Neural progenitor cell (in vitro differentiated cells): ENCODE results near the gene FHDC1. TPM values are rescaled to one million over a fixed set of nuclear protein-coding genes. Genes with fewer than 3 reads are reported as not detected.

Experiments
- DNase-seq: peaks from one replicate; pipeline ENCODE4 v3.0.0-alpha.2; 2016; ENCODE audit warnings: low spot score
- H2AFZ ChIP-seq: fragments of 200-600 bp; sonication (generic); replicated peaks from 2 replicates; pipeline ENCODE4 v1.6.1; 2016; ENCODE audit warnings: antibody characterized with exemption
- H3F3A ChIP-seq: fragments of 200-600 bp; sonication (generic); 2 replicates; pipeline ENCODE4 v1.6.1; 2016; ENCODE audit warnings: antibody characterized with exemption, low read depth
- H3K27ac ChIP-seq: fragments of 200-600 bp; sonication (generic); 2 replicates; pipeline ENCODE4 v1.5.1; 2016; ENCODE audit warnings: mild to moderate bottlenecking
- H3K27me3 ChIP-seq: fragments of 200-600 bp; sonication (generic); 2 replicates; pipeline ENCODE4 v1.6.1; 2016; ENCODE audit warnings: mild to moderate bottlenecking, moderate library complexity
- H3K36me3 ChIP-seq: fragments of 200-600 bp; sonication (generic); 2 replicates; pipeline ENCODE4 v1.5.1; 2016
- H3K4me1 ChIP-seq: fragments of 200-600 bp; sonication (generic); 2 replicates; pipeline ENCODE4 v1.6.1; 2016; ENCODE audit warnings: mixed run types
- H3K4me2 ChIP-seq: fragments of 200-600 bp; sonication (generic); 2 replicates; pipeline ENCODE4 v1.6.1; 2016
- H3K4me3 ChIP-seq: fragments of 200-600 bp; sonication (generic); 2 replicates; pipeline ENCODE4 v1.5.1; 2016
- H3K79me2 ChIP-seq: fragments of 200-600 bp; sonication (generic); 2 replicates; pipeline ENCODE4 v1.6.1; 2016; ENCODE audit warnings: low read depth
- H3K9ac ChIP-seq: fragments of 200-600 bp; sonication (generic); 2 replicates; pipeline ENCODE4 v1.6.1; 2016
- H3K9me3 ChIP-seq: fragments of 200-600 bp; sonication (generic); 2 replicates; pipeline ENCODE4 v1.5.1; 2016; ENCODE audit warnings: low read depth
- H4K20me1 ChIP-seq: fragments of 200-600 bp; sonication (generic); 2 replicates; pipeline ENCODE4 v1.6.1; 2016; ENCODE audit warnings: low read depth
- H3K27ac Mint-ChIP-seq: 3 replicates; pipeline ENCODE4 v1.8.0; 2021; ENCODE audit warnings: mixed read lengths
- H3K27me3 Mint-ChIP-seq: 2 replicates; pipeline ENCODE4 v1.8.0; 2022; ENCODE audit warnings: low read depth, mild to moderate bottlenecking, inconsistent platforms, moderate library complexity, mixed read lengths; ENCODE audit not compliant: insufficient read depth
- H3K36me3 Mint-ChIP-seq: 3 replicates; pipeline ENCODE4 v1.8.0; 2021; ENCODE audit warnings: mixed read lengths
- H3K4me1 Mint-ChIP-seq: 3 replicates; pipeline ENCODE4 v1.8.0; 2021; ENCODE audit warnings: mixed read lengths
- H3K4me3 Mint-ChIP-seq: 3 replicates; pipeline ENCODE4 v1.8.0; 2021; ENCODE audit warnings: mild to moderate bottlenecking, moderate library complexity, mixed read lengths
- H3K9me3 Mint-ChIP-seq: 3 replicates; pipeline ENCODE4 v1.8.0; 2020; ENCODE audit warnings: mixed read lengths
- CTCF ChIP-seq: fragments of 200-600 bp; sonication (generic); IDR thresholded peaks from 2 replicates; pipeline ENCODE4 v1.5.1; 2017; ENCODE audit warnings: antibody characterized with exemption, mild to moderate bottlenecking
- EZH2 ChIP-seq: fragments of 200-600 bp; sonication (generic); IDR thresholded peaks from 2 replicates; pipeline ENCODE4 v1.6.1; 2017; ENCODE audit warnings: antibody characterized with exemption, mild to moderate bottlenecking, moderate library complexity
- EZH2phosphoT487 ChIP-seq: fragments of 200-600 bp; sonication (generic); IDR thresholded peaks from 2 replicates; pipeline ENCODE4 v1.6.1; 2017; ENCODE audit warnings: antibody characterized with exemption
- total RNA-seq: library from RNA; depleted of rRNA; stranded (reverse); fragments of >200 nt; gene quantifications from 2 replicates; pipeline ENCODE4 v1.2.3, GENCODE V29; 2015; ENCODE audit warnings: low replicate concordance

The FHDC1 gene
- total RNA-seq, 1 donor from 2014 or later = 3.0 TPM

- H3K9me3 ChIP-seq = no peaks in the 10 kb centered on the region
- H3K27ac ChIP-seq = no peak overlapping the region
- peak overlapping the region; percentile 84 for H3K4me2 ChIP-seq
- Mint-ChIP-seq H3K4me1 (peaks cover 16% of the 10 kb centered on the region), H3K27me3 (peaks cover 44% of the 10 kb centered on the region), H3K9me3 (peaks cover 6% of the 10 kb centered on the region), H3K4me3 (peak overlapping the region; percentile 82), H3K36me3 (peaks cover 8% of the 10 kb centered on the region), H3K27ac (no peak overlapping the region)
- H3K36me3 ChIP-seq = no peaks in the 10 kb centered on the region
- peak; percentile 71 for DNase-seq
- H3K27me3 ChIP-seq = peaks cover 45% of the 10 kb centered on the region
- H3F3A ChIP-seq = peaks cover 32% of the 10 kb centered on the region
- no peak overlapping the region for H3K9ac ChIP-seq
- H4K20me1 ChIP-seq = peaks cover 37% of the 10 kb centered on the region
- peaks cover 23% of the 10 kb centered on the region for H3K4me1 ChIP-seq
- H2AFZ ChIP-seq = peak overlapping the region; percentile 95
- TF ChIP-seq EZH2phosphoT487 (peak; percentile 58), EZH2 (no peak)
- peaks cover 23% of the 10 kb centered on the region for H3K79me2 ChIP-seq
- peak overlapping the region; percentile 79 for H3K4me3 ChIP-seq
These were observed 568 bp downstream of the FHDC1 start for GRCh38 chr4:152936446-152937335.

- Mint-ChIP-seq H3K27me3 (peaks cover 48% of the 10 kb centered on the region), H3K9me3 (peaks cover 6% of the 10 kb centered on the region), H3K4me3 (peak overlapping the region; percentile 84), H3K4me1 (peaks cover 16% of the 10 kb centered on the region), H3K27ac (no peak overlapping the region), H3K36me3 (peaks cover 8% of the 10 kb centered on the region)
- H3K9me3 ChIP-seq = no peaks in the 10 kb centered on the region
- peak; percentile 61 for DNase-seq
- peak overlapping the region; percentile 79 for H3K4me3 ChIP-seq
- peak overlapping the region; percentile 95 for H2AFZ ChIP-seq
- H3K9ac ChIP-seq = no peak overlapping the region
- peaks cover 45% of the 10 kb centered on the region for H3K27me3 ChIP-seq
- H3F3A ChIP-seq = peaks cover 32% of the 10 kb centered on the region
- peaks cover 37% of the 10 kb centered on the region for H4K20me1 ChIP-seq
- H3K4me2 ChIP-seq = peak overlapping the region; percentile 84
- peaks cover 23% of the 10 kb centered on the region for H3K79me2 ChIP-seq
- H3K36me3 ChIP-seq = no peaks in the 10 kb centered on the region
- no peak for TF ChIP-seq EZH2
- no peak for TF ChIP-seq CTCF
- TF ChIP-seq EZH2phosphoT487 = no peak
- H3K27ac ChIP-seq = no peak overlapping the region
- peaks cover 23% of the 10 kb centered on the region for H3K4me1 ChIP-seq
These were observed 1.5 kb downstream of the FHDC1 start for GRCh38 chr4:152937336-152938236.

GRCh38 chr4:152938237-152938947 is 2.3 kb downstream of the FHDC1 start:
- H3K27me3 Mint-ChIP-seq = peaks cover 44% of the 10 kb centered on the region
- peaks cover 6% of the 10 kb centered on the region for H3K9me3 Mint-ChIP-seq
- H3K36me3 Mint-ChIP-seq = peaks cover 10% of the 10 kb centered on the region

More at GRCh38 chr4:152938237-152938947, 2.3 kb downstream of the FHDC1 start:
- no peak overlapping the region for H3K27ac ChIP-seq
- Mint-ChIP-seq H3K27ac (no peak overlapping the region), H3K4me1 (peaks cover 16% of the 10 kb centered on the region), H3K4me3 (peak overlapping the region; percentile 84)
- peaks cover 45% of the 10 kb centered on the region for H3K27me3 ChIP-seq
- no peak overlapping the region for H3K9ac ChIP-seq
- peaks cover 37% of the 10 kb centered on the region for H4K20me1 ChIP-seq
- peaks cover 32% of the 10 kb centered on the region for H3F3A ChIP-seq
- no peak overlapping the region for H2AFZ ChIP-seq
- peak overlapping the region; percentile 84 for H3K4me2 ChIP-seq
- DNase-seq = no peak
- H3K9me3 ChIP-seq = no peaks in the 10 kb centered on the region
- H3K4me3 ChIP-seq = peak overlapping the region; percentile 79
- H3K36me3 ChIP-seq = no peaks in the 10 kb centered on the region
- TF ChIP-seq EZH2phosphoT487 (peak; percentile 9), CTCF (no peak)
- peaks cover 23% of the 10 kb centered on the region for H3K4me1 ChIP-seq
- H3K79me2 ChIP-seq = peaks cover 23% of the 10 kb centered on the region
